ENCODE data around the gene CSNK1G1.
"Not testable (repeated sequence)": the region's sequence is repeated elsewhere in the genome, so short reads cannot be mapped to it uniquely, and the experiment has no call there.

CSNK1G1 gene

DNA sequence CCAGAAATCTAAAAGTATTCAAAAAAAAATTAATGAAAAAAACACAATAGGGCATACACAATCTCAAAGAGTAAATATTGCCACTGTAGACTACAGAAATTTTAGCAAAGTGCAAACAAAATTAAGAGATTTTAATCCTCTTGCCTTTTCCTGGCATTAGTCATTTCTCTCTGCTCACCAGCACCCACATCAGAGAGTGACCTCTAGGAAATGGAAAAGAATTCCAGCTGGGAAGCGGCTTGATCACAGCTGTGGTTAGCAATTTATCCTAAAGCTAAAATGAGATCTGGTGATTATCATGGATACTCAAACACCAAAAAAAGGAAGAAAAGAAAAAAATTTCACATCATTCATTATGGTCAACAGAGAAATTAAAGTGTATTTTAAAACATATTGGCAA, 7.5 kb downstream of the CSNK1G1 start:
- DNase-seq = no peak

DNA sequence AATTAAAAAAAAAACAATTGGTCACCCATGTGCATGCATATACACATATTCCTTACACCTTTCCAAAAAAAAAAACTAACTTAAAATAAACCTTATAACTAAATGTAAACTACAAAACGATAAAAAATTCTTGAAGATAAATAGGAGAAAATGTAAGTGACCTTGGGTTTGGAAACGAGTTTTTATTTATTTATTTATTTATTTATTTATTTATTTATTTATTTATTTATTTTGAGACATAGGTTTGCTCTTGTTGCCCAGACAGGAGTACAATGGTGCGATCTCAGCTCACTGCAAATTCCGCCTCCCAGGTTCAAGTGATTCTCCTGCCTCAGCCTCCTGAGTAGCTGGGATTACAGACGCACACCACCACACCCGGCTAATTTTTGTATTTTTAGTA, 9.7 kb downstream of the CSNK1G1 start:
- not testable (repeated sequence) for DNase-seq

DNA sequence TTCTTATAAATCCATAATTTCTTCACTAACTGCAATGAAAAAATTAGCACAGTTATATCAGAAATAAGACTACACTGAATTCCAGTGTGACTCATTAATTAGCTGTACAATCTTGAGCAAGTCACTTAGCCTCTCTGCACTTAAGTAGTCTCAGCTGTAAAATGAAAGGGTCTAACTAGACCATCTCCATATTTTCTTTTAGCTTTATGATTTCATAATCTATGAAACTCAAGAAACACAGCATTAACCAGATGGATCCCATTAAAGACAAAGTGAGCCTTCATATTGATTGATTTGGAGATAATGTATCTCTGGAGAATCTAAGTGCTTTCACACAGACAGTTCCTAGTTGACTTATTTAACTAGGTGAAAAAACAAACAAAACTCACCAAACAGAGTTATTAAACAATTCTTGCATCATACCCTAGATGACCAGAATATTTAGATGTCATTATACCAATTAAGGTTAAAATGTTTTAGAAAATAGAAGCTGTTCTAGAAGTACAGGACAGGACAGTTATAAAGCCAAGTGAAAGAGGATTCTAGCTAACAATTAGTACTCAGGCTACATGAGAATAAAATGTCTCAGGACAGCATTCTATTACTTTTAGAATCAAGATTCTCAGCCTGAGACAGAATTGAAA, 11.2 kb downstream of the CSNK1G1 start:
- DNase-seq = no peak

DNA sequence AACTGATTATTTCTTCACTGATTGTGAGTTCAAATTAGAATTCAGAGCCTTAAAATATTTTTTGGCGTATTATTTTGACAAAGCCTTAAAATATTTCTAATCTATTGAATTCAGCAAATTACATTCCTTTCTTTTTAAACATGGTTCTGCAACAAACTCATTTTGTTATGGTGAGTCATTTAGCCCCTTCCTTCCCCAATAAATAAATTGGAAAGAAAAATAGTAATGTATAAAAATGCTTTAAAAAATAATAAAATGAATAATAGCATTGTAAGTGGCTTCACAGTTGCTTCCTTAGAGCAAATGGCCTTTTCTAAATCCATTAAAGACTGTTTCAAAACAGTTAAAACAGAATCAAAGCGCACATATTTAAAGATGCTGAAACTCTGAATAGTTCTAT, 12.1 kb downstream of the CSNK1G1 start:
- no peak for DNase-seq

DNA sequence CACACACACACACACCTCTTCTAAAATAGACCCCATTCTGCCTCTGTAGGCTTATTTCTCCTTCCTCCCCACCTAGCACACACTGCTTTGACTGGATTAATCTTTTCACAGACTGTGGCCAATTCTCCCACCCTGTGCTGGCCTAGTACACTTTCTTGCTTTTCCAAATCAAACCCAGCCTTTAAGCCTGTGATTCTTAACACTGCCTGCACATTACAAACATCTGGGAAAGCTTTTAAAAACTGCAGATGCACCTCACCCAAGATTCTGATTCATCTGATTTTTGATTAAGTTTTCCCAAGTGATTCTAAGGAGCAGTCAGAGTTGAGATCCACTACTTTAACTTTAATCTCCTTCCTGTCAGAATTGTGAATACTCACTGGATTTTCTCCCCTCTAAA, 12.8 kb downstream of the CSNK1G1 start:
- DNase-seq = no peak

DNA sequence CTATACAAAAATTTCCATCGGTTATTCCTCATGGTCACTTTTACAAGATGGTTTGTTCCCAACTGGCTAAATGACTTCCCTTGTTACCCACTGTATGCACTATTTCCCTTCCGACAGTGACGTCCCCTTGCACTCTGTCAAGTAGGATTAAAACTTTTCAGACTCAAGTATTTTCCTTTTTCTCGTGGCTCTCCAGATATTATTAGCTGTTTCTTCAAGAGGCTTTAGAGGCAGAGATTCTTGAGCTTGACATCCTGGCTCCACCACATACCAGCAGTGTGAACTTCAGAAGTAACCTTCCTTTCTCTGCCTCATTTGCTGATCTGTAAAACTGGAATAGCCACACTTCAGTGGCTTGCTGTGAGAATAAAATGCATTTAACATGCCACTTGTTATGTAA, 14.0 kb downstream of the CSNK1G1 start:
- no peak for DNase-seq

DNA sequence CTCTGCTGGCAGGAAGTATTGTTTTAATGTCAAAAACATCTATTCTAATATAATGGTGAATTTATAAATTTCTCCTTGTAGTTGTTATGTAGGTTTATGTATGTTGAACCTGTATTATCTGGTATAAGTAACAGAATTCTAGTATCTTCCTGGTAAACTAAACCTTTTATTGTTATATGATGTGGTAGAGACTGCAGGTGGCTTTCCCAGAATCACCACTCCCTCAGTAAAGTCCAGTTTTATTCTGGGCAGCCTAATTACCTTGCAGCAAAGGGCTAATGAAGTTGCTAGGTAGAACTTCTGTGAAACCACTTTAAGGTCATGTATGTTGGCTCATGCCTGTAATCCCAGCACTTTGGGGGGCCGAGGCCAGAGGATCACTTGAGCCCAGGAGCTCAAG, 15.6 kb downstream of the CSNK1G1 start:
- DNase-seq = no peak

DNA sequence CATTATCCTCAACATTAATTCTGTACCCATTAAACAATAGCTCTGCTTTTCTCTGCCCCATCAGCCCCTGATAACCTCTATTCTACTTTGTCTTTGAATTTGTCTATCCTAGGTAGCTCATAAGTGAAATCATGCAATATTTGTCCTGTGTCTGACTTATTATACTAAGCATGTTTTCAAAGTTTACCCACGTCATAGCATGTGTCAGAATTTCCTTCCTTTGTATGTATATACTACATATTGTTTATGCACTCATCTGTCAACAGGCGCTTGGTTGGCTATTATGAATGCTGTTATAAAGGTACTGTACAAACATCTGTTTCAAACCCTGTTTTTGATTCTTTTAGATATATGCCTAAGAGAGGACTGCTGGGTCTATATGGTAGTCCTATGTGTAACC, 18.2 kb downstream of the CSNK1G1 start:
- no peak for DNase-seq

DNA sequence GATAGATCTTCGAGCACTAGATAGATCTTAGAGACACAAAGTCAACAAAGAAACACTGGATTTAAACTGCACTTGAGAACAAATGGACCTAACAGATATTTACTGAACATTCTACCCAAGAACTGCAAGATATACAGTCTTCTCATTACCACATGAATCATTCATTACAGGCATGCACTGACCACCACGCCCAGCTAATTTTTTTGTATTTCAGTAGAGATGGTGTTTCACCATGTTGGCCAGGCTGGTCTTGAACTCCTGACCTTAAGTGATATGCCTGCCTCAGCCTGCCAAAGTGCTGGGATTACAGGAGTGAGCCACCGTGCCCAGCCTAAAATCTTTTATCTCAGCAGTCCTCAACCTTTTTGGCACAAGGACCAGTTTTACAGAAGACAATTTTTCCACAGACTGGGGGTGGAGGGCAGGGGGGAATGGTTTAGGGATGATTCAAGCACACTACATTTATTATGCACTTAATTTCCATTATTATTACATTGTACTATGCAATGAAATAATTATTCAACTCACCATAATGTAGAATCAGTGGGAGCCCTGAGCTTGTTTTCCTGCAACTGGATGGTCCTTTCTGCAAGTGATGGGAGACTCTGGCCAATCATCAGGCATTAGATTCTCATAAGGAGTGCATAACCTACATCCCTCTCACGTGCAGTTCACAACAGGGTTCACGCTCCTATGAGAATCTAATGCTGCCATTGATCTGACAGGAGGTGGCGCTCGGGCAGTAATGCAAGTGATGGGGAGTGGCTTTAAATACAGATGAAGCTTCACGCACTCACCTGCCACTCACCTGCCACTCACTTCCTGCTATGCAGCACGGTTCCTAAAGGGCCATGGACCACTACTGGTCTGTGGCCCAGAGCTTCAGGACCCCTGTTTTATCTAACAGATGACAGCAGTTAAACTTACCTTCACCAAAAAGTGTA, 21.7 kb downstream of the CSNK1G1 start:
- no peak for DNase-seq

DNA sequence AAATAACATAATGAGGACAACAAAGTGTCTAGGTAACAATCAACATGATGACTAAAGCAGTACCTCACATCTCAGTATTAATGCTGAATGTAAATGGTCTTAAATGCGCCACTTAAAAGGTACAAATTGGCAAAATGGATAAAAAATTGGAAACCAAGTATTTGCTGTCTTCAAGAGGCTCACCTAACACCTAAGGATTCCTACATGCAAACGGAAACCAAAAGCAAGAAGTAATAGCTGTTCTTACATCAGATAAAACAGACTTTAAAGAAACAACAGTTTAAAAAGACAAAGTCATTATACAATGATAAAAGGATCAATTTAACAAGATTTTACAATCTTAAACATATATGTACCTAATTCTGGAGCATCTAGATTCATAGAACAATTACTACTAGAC, 22.5 kb downstream of the CSNK1G1 start:
- no peak for DNase-seq

DNA sequence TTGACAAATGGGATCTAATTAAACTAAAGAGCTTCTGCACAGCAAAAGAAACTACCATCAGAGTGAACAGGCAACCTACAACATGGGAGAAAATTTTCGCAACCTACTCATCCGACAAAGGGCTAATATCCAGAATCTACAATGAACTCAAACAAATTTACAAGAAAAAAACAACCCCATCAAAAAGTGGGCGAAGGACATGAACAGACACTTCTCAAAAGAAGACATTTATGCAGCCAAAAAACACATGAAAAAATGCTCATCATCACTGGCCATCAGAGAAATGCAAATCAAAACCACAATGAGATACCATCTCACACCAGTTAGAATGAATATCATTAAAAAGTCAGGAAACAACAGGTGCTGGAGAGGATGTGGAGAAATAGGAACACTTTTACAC, 24.3 kb downstream of the CSNK1G1 start:
- not testable (repeated sequence) for DNase-seq

DNA sequence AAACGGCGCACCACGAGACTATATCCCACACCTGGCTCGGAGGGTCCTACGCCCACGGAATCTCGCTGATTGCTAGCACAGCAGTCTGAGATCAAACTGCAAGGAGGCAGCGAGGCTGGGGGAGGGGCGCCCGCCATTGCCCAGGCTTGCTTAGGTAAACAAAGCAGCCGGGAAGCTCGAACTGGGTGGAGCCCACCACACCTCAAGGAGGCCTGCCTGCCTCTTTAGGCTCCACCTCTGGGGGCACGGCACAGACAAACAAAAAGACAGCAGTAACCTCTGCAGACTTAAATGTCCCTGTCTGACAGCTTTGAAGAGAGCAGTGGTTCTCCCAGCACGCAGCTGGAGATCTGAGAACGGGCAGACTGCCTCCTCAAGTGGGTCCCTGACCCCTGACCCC, 29.0 kb downstream of the CSNK1G1 start:
- DNase-seq = not testable (repeated sequence)

DNA sequence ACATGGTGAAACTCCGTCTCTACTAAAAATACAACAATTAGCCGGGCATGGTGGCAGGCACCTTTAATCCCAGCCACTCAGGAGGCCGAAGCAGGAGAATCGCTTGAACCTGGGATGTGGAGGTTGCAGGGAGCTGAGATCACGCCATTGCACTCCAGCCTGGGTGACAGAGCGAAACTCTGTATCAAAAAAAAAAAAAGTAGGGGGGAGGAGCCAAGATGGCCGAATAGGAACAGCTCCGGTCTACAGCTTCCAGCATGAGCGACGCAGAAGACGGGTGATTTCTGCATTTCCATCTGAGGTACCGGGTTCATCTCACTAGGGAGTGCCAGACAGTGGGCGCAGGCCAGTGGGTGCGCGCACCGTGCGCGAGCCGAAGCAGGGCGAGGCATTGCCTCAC, 29.5 kb downstream of the CSNK1G1 start:
- DNase-seq = not testable (repeated sequence)

DNA sequence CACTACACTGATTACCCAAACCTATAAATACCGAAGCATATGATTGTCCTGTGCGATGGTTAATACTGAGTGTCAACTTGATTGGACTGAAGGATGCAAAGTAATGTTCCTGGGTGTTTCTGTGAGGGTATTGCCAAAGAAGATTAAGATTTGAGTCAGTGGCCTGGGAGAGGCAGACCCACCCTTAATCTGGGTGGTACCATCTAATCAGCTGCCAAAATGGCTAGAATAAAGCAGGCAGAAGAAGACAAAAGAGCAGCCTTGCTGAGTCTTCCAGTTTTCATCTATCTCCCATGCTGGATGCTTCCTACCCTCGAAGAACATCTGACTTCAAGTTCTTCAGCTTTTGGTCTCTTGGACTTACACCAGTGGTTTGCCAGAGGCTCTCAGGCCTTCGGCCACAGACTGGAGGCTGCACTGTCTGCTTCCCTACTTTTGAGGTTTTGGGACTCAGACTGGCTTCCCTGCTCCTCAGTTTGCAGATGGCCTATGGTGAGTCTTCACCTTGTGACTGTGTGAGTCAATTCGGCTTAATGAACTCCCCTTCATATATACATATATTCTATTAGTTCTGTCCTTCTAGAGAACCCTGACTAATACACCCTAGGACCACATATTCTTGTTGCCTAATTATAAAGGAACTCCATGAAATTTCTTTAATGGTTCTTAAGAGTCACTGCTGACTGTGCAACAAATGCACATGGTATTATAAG, 31.7 kb downstream of the CSNK1G1 start:
- no peak for DNase-seq

DNA sequence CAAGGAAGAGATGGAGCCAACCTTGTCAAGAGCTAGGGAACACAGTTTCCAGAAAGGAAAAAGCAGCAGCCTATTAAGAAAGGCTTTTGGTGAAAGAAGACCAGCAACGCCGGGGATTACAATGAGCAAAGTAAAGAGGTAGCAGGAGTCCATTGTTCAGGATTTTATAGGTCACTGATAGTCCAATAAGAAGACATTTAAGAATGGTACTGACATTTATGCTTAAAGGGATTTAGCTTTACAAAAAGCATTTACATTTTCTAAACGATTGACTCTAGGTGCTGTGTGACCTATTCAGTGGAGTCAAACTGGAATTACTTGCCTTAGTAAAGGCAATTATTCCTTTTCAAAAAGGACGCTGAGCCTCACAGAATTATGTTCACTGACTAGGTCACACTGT, 40.8 kb downstream of the CSNK1G1 start:
- DNase-seq = no peak

DNA sequence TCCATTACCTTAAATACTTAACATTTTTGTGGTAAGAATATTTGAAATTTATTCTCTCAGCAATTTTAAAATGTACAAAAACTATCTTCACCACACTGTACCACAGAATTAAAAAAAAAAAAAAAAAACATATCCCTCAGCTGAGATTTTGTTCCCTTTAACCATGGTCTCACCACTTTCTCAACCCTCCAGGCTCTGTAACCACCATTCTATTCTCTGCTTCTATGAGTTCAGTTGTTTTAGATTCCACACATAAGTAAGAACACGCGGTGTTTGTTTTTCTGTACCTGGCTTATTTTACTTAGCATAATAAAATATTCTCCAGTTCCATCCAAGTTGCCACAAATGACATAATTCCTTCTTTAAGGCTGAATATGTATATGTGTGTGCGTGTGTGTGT, 41.5 kb downstream of the CSNK1G1 start:
- DNase-seq = no peak

DNA sequence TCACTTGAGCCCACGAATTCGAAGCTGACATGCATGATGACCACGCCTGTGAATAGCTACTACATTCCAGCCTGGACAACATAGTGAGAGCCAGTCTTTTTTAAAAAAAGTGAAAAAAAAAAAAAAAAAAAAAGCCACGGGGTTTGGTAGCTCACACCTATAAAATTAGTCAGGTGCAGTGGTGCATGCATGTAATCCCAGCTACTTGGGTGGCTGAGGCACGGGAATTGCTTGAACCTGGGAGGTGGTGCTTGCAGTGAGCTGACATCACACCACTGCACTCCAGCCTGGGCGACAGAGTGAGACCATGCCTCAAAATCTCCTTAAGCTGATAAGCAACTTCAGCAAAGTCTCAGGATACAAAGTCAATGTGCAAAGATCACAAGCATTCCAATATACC, 44.4 kb downstream of the CSNK1G1 start:
- no peak for DNase-seq

DNA sequence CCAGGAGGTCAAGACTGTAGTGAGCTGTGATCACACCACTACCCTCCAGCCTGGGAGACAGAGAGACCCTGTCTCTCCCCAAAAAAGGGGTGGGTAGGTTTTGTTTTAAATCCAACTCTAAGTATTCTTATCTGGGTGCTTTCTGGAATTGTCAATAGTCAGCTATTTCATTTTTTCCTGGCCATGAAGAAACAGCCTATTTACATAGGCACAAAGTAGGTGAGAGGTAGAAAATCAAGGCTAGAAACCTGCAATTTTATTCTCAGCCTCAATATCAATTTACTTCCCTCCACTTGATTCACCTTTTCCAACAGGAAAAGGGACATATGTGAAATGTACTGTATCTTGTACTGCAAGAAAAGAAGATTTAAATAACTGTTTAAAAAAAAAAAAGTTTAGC, 45.9 kb downstream of the CSNK1G1 start:
- DNase-seq = no peak

DNA sequence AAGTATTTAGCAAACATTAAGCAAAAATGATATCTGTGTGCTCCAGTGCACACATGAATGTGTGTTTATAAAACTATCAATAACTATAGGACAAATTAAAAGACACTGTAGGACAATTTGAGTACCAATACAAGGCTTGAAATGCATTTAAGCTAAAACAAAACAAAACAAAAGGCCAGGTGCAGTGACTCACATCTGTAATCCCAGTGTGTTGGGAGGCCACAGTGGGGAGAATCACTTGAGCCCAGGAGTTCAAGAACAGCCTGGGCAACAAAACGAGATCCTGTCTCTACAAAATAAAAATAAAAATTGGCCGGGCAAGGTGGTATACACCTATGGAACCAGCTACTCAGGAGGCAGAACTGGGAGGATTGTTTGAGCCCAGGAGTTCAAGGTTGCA, 50.7 kb downstream of the CSNK1G1 start:
- no peak for DNase-seq

DNA sequence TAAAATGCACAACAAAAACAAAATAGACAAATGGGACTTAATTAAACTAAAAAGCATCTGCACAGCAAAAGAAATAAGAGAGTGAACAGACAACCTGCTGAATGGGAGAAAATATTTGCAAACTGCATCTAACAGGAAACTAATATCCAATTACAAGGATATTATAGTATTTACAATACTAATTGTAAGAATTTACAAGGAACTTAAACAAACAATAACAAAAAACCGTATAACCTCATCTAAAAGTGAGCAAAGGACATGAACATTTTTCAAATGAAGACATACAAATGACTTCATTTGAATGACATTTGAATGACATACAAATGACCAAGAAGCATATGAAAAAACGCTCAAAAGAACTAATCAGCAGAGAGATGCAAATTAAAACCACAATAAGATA, 66.4 kb downstream of the CSNK1G1 start:
- DNase-seq = peak; percentile 24

DNA sequence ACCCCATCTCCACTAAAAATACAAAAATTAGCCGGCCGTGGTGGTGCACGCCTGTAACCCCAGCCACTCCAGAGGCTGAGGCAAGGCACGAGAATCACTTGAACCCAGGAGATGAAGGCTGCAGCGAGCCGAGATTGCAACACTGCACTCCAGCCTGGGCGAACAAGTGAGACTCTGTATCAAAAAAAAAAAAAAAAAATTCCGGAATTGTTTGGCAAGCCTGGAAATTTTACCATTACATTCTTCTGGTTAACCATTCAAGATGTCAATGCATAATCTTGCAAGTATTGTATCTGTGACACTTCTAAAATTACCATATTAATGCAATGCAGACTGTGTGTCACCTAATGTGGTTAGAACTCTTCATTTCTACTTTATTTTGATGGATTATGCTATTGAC, 67.0 kb downstream of the CSNK1G1 start:
- DNase-seq = no peak

DNA sequence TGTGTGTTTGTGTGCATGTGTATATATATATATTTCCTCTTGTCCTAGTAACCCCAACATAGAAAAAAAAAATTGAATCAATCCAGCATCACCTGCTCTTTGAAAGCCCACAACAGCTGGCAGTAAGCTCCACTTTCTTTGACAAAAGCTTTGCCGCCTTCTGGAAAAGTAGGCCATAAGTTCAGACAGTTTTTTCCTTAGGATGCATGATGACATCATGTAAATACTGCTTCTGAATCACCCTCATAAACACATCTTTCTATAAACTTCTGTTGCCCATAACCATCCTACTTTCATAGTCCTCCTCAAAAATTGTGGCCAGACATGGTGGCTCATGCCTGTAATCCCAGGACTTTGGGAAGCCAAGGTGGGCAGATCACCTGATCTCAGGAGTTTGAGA, 67.4 kb downstream of the CSNK1G1 start:
- DNase-seq = peak; percentile 59

DNA sequence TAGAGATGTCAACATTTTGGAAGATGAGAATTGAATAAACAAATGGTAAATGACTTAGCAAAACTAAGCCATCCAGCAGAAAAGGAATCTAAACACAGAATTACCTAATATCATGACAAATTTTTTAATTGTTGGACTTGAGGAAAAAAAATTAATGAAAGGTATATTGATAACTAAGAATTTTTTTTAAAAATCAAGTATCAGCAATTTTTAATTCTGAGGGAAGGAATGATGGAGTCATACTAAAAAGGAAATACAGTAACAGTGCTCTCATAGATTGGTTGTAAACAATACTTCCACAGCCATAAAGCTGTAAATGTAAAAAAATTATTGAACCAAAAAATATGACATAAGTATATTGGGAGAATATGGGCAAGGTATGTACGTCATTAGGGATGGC, 68.0 kb downstream of the CSNK1G1 start:
- no peak for DNase-seq

DNA sequence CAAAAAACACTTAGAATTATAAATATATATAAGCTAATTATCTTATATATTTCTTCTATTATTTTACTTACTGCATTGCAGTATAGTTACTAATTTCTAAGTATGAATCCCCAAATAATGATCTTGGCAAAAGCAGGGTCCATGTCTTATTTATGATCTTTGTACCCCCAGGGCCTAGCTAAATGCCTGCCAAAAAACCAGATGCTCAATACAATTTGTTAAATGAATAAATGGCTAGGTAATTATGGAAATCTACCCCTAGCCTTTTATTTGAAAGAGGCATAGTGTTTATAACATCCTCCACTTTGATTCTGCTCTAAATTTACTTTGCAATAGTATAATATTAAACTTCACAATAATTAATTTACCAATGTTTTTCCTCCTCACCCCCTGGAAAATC, 69.5 kb downstream of the CSNK1G1 start:
- peak; percentile 80 for DNase-seq

Data from NCI-H1105 treated with DMSO at 0.1 percent for 48 hours (cell line).